Heart left ventricle (tissue), 13 donors: Measurements from ENCODE around the gene CEACAM1.

Experiments used
- POLR2A ChIP-seq, 2 donors: fragments of 450-650 bp; IDR thresholded peaks; one replicate each; pipeline ENCODE4 v1.6.1; 2017; ENCODE audit warnings: antibody characterized with exemption in 2 of 2, mild to moderate bottlenecking in 2 of 2, moderate library complexity in 2 of 2
- TF ChIP-seq, protein P1 (sequence below), 12 donors: fragments of 200-600 bp; sonication (generic) in 4 of 12; IDR thresholded peaks; one replicate each; pipeline versions ENCODE4 v1.5.0 to v1.8.0; 2018 to 2022; ENCODE audit warnings: antibody characterized with exemption in 12 of 12, mild to moderate bottlenecking in 5 of 12
- donor health status: ischemic (EF 13 %, LVEDD 7.1; RV severe dilation, severe dysfunction).
- donor health status: DM: no; HTN: yes; CAD: no.
- donor health status: DM: no; HTN: no; CAD: no.
- donor health status: ischemic (EF 25% LVEDD 6.9; RV normal size, moderate dysfunction).
- donor health status: ischemic (EF 25% LVEDD 5.7; RV mildly dilated, moderate dysfunction).
- donor health status: ischemic (EF 35%, LVEDD 5.7; RV mildly dilated, moderate dysfunction).
- donor health status: nonischemic (EF 11% LVEDD 7.7; RV severe dilation, severe dysfunction).
- donor health status: DM: yes; HTN: yes; CAD: no.
- donor health status: PGD.
- donor health status: ischemic (EF 29% LVEDD 5.4; RV normal size, mild dysfunction).
- donor health status: nonischemic (EF 23%, LVEDD 6.1; RV moderate dilation, normal function).

GRCh38 chr19:42514449-42514848 is 13.8 kb downstream of the CEACAM1 start:
- TF ChIP-seq, protein P1, sequence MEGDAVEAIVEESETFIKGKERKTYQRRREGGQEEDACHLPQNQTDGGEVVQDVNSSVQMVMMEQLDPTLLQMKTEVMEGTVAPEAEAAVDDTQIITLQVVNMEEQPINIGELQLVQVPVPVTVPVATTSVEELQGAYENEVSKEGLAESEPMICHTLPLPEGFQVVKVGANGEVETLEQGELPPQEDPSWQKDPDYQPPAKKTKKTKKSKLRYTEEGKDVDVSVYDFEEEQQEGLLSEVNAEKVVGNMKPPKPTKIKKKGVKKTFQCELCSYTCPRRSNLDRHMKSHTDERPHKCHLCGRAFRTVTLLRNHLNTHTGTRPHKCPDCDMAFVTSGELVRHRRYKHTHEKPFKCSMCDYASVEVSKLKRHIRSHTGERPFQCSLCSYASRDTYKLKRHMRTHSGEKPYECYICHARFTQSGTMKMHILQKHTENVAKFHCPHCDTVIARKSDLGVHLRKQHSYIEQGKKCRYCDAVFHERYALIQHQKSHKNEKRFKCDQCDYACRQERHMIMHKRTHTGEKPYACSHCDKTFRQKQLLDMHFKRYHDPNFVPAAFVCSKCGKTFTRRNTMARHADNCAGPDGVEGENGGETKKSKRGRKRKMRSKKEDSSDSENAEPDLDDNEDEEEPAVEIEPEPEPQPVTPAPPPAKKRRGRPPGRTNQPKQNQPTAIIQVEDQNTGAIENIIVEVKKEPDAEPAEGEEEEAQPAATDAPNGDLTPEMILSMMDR (IDR thresholded peaks at IDR 0.05), result no peak
- TF ChIP-seq POLR2A (IDR thresholded peaks at IDR 0.05), result no peak
